Natural killer cell treated with Interleukin-12 subunit alpha and Interleukin-12 subunit beta and Interleukin-15 and Interleukin-18, amount 100 ng/mL, for 72 hours (primary cell): ENCODE measurements around the gene RARG. TPM values are rescaled to one million over a fixed set of nuclear protein-coding genes. Genes with fewer than 3 reads are reported as not detected.

Experiments
- ATAC-seq, 2 donors: fragments of 150-1000 bp; cut with Tn5 transposase in 1 of 2; sonication (Bioruptor Pico), chemical (Tn5 transposase) in 1 of 2; 2 replicates each; pipeline ENCODE4 v1.10.0; 2021
- DNase-seq: peaks from one replicate; pipeline ENCODE4 v3.0.0; 2022; ENCODE audit warnings: low spot score
- H3K27ac Mint-ChIP-seq, 2 donors: 1 replicate in 1 of 2; 2 replicates in 1 of 2; pipeline ENCODE4 v1.8.0; 2022; ENCODE audit warnings: mixed read lengths in 2 of 2, mild to moderate bottlenecking in 1 of 2, moderate library complexity in 1 of 2
- H3K27me3 Mint-ChIP-seq, 2 donors: 1 replicate in 1 of 2; 2 replicates in 1 of 2; pipeline ENCODE4 v1.8.0; 2022; ENCODE audit warnings: mixed read lengths in 2 of 2
- H3K36me3 Mint-ChIP-seq: one replicate; pipeline ENCODE4 v1.8.0; 2022; ENCODE audit warnings: mixed read lengths
- H3K4me1 Mint-ChIP-seq, 2 donors: 1 replicate in 1 of 2; 2 replicates in 1 of 2; pipeline ENCODE4 v1.8.0; 2022; ENCODE audit warnings: low read depth in 2 of 2, mixed read lengths in 2 of 2, mild to moderate bottlenecking in 1 of 2
- H3K4me3 Mint-ChIP-seq: one replicate; pipeline ENCODE4 v1.8.0; 2022; ENCODE audit warnings: mixed read lengths
- H3K9me3 Mint-ChIP-seq: 2 replicates; pipeline ENCODE4 v1.8.0; 2022; ENCODE audit warnings: mixed read lengths
- total RNA-seq, 2 donors: library from RNA; stranded (reverse); gene quantifications; one replicate each; pipeline ENCODE4 v1.2.3, GENCODE V29; 2022

RARG gene
- 10 to 100 TPM in 1 of 2 donors, 1 to 10 TPM in 1; 5.8 to 13.3 TPM for total RNA-seq

DNA sequence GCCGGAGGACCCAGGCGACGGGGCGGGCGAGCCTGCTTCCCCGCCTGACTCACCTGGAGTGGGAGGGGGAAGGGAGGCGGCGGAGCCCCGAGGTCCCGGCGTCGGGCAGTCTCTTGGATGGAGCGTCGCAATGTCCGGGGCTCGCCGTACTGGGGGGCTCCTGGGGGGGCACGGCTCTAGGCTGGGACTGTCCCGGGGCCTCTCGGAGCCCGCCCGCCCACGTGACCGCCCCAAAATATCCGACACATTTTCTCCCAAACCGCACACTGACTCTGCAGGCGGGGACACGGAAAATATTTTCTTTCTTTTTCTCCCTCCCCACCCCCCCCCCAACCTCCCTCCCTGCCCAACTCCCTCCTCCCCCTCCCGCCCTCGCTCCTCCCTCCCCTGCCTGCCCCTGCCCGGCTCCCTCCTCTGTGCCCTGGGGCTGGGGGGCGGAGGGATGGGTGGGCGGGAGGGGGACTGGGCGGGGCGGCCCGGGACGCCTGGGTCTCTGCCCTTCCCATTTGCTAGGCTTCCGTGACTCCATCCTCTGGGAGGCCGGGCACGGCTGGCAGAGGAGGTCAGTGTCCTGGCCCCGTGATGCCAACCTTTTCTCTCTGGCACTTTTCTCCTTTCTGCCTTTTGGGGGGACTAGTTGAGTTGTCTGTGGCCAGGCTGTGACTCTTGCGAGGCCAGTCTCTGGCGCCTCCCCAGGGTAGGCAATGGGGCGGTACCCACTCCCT, at the start of gene RARG:
TSS of gene RARG (minus strand) at position 289 of the 725 bp plus-strand sequence. CDS start 4,664 bp downstream, outside the sequence.
- peak; percentile 60 for DNase-seq
- peak; percentile 77 to 81 for ATAC-seq
- Mint-ChIP-seq H3K36me3 (no peaks in the 10 kb centered on the region), H3K9me3 (no peaks in the 10 kb centered on the region), H3K4me1 (peaks cover 38 to 39% of the 10 kb centered on the region in 2 donors), H3K27ac (peak within 1 kb of the TSS; percentile 24 to 82), H3K4me3 (peak within 1 kb of the TSS; percentile 79), H3K27me3 (no peaks in the 10 kb centered on the region)

DNA sequence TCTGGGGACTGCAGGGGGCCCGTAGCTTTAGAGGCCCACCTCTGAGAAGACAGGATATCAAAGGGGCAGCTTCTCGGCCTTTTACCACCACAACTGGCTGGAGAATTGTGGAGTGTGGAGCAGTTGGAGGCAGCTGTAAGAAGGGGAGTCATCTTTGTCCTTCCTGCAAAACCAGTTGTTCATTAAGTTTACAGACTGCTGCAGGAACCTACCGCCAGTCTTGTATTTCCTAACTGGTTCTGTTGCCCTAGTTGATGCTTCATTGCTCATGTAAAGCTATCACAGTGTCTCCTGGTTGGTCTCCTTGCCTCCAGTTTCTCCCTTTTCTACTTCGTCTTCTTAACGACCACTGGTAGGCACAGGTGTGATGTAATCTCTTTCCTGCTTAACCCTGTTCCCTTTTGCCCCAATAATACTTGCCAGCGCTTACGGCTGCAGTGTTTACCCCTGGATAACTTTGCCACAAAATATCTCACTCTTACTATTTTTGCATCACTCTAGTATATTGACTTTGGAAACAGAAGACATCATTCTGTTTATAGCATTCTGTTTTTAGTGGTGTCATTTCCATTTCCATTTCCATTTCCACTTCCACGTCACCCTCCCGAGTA, 48.0 kb upstream of the RARG start:
- no peak for ATAC-seq
- no peaks in the 10 kb centered on the region for H3K27me3 Mint-ChIP-seq
- no peak for DNase-seq
- H3K9me3 Mint-ChIP-seq = no peaks in the 10 kb centered on the region
- no peaks in the 10 kb centered on the region for H3K4me1 Mint-ChIP-seq
- H3K4me3 Mint-ChIP-seq = no peak overlapping the region
- peaks cover 7% of the 10 kb centered on the region for H3K36me3 Mint-ChIP-seq
- H3K27ac Mint-ChIP-seq = no peak overlapping the region

DNA sequence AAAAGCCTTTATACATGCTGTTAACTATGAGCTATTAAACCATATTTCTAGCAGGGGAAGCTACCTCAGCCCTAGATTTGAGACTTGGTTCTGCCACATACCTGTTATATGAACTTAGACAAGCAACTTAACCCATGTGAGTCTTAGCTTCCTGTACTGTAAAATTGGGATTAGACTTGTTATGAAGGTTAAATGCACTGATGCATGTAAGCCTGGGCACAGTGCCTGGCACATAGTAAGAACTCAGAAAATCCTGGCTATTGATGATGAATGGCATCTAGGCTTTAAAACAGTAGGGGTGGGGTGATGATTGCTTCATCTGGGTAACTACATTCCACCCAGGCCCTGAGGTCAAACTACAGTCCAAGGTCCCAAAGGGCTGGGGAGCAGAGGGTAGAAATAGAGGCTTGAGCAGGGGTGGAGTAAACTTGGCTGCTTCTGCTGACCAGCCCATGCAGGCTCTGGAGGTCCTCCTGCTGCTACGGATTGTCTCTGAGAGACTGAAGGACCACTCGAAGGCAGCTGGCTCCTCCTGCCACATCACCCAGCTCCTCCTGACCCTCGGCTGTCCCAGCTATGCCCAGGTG, 47.4 kb upstream of the RARG start:
- ATAC-seq = no peak

DNA sequence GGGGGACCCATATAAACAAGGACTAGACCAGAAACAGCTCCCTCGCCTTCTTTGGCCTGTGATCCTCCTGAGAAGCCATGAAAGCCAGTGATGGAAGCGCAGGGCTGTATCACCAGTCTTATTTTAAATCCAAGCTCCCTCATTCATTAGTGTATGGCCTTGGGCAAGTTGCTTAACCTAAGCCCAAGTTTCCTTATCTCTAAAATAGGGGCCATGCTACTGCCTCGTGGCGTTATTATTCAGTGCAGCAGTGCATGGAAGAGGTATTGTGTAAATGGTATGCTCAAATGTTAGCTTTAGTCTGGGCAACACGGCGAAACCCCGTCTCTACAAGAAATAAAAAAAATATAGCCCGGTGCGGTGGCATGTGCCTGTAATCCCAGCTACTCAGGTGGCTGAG, 46.0 kb upstream of the RARG start:
- Mint-ChIP-seq H3K27me3 (no peaks in the 10 kb centered on the region), H3K4me3 (no peak overlapping the region), H3K9me3 (no peaks in the 10 kb centered on the region), H3K27ac (no peak overlapping the region), H3K36me3 (peaks cover 7% of the 10 kb centered on the region), H3K4me1 (no peaks in the 10 kb centered on the region)
- no peak for ATAC-seq
- no peak for DNase-seq

More for the DNA sequence above, 47.4 kb upstream of the RARG start:
- Mint-ChIP-seq H3K27ac (no peak overlapping the region), H3K4me1 (no peaks in the 10 kb centered on the region), H3K36me3 (peaks cover 7% of the 10 kb centered on the region), H3K9me3 (no peaks in the 10 kb centered on the region), H3K4me3 (no peak overlapping the region), H3K27me3 (no peaks in the 10 kb centered on the region)
- no peak for DNase-seq

DNA sequence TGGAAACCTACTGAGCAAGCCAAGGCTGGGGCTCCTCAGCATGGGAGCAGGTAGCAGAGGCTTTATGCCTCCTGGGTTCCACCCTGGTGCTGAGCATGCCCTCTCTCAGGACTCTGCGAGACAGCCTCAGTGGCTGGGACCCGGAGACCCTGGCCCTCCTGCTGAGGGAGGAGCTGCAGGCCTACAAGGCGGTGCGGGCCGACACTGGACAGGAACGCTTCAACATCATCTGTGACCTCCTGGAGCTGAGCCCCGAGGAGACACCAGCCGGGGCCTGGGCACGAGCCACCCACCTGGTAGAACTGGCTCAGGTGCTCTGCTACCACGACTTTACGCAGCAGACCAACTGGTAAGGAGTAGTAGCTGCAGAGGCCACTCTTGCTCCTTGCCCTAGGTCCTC, 44.5 kb upstream of the RARG start:
- Mint-ChIP-seq H3K4me3 (no peak overlapping the region), H3K4me1 (no peaks in the 10 kb centered on the region), H3K9me3 (no peaks in the 10 kb centered on the region), H3K36me3 (peaks cover 7% of the 10 kb centered on the region), H3K27me3 (no peaks in the 10 kb centered on the region), H3K27ac (no peak overlapping the region)
- DNase-seq (no peak), ATAC-seq (peak in 1 of 2 donors; percentile 38)

DNA sequence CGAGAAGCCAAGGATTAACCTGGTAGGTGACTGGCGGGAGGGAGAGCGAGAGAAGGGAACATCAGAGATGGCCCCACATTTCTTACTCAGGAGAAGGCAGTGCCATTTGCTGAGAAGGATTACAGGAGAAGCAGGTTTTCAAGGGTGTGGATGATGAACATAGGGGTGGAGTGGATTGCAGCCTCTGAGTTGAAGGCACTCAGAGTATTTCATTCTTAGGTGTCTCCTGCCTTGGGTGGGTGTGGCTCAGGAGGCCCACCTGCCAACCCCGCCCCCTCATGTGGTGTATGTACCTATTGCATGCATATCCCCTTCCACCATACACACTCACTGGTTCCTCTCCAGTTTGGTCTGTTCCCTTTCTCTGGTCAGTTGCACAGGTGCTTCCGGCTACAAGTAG, 42.4 kb upstream of the RARG start:
- Mint-ChIP-seq H3K4me3 (no peak overlapping the region), H3K27me3 (no peaks in the 10 kb centered on the region), H3K4me1 (peaks cover 10% of the 10 kb centered on the region in 2 donors), H3K9me3 (no peaks in the 10 kb centered on the region), H3K36me3 (peaks cover 4% of the 10 kb centered on the region), H3K27ac (no peak overlapping the region)
- ATAC-seq (no peak), DNase-seq (no peak)

DNA sequence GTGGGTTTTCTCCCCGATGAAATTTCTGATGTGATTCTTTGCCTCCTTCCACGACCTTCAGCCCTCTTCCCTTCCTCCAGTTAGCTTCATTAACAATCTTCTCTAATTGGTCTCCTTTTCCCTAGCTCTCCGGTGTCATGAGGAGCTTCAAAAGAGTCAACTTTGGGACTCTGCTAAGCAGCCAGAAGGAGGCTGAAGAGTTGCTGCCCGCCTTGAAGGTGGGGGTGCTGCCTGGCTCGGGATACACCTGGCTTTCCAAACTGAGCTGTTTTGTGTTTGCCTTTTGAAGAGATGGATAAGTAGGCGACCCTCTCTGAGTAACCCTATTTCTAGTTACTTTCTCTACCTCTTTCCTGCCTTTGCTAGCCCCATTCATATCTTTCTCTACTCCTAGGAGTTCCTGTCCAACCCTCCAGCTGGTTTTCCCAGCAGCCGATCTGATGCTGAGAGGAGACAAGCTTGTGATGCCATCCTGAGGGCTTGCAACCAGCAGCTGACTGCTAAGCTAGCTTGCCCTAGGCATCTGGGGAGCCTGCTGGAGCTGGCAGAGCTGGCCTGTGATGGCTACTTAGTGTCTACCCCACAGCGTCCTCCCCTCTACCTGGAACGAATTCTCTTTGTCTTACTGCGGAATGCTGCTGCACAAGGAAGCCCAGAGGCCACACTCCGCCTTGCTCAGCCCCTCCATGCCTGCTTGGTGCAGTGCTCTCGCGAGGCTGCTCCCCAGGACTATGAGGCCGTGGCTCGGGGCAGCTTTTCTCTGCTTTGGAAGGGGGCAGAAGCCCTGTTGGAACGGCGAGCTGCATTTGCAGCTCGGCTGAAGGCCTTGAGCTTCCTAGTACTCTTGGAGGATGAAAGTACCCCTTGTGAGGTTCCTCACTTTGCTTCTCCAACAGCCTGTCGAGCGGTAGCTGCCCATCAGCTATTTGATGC, 36.9 kb upstream of the RARG start:
- Mint-ChIP-seq H3K4me3 (peak overlapping the region; percentile 91), H3K36me3 (no peaks in the 10 kb centered on the region), H3K4me1 (peaks cover 32 to 33% of the 10 kb centered on the region in 2 donors), H3K27ac (peak overlapping the region; percentile 74 to 86), H3K27me3 (no peaks in the 10 kb centered on the region), H3K9me3 (no peaks in the 10 kb centered on the region)
- ATAC-seq (no peak), DNase-seq (no peak)

DNA sequence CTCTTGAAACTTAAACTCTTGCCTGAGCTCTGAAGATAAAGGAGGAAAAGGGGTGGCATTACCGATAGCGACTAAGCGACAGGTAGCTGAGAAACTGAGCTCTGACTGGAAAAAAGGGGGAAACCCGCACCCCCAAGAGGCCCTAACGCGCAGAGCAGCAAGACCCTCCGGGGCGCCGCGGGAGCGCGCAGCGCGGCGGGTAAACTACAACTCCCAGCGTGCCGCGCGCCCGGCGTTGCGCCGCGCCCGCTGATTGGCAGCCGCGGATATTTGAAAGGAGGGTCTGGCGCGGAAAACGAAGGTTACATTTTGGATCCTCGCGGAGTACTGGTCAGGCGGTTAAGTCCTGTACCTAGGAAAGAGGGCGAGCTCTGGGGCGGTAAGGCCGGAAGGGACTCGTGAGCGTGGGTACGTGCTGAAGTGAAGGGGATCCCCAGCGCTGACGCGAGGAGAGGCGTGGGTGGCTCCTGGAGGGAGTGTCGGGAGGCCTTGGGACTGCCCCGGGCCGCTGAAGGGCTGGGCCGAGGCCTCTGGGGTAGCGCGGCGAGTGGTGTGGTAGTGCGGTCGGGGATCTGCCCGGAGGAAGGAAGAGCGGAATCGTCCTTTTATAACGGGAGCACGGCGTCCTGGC, 36.1 kb upstream of the RARG start, which contains the start of gene ESPL1:
TSS of gene ESPL1 (plus strand) at position 301 of the 631 bp plus-strand sequence. CDS start 468 bp downstream, outside the sequence.
- H3K9me3 Mint-ChIP-seq = no peaks in the 10 kb centered on the region
- peak; percentile 92 for DNase-seq
- H3K4me3 Mint-ChIP-seq = peak within 1 kb of the TSS; percentile 91
- peaks cover 32 to 33% of the 10 kb centered on the region in 2 donors for H3K4me1 Mint-ChIP-seq
- peak; percentile 94 for ATAC-seq
- H3K27me3 Mint-ChIP-seq = no peaks in the 10 kb centered on the region
- H3K27ac Mint-ChIP-seq = peak within 1 kb of the TSS; percentile 74 to 86
- no peaks in the 10 kb centered on the region for H3K36me3 Mint-ChIP-seq

DNA sequence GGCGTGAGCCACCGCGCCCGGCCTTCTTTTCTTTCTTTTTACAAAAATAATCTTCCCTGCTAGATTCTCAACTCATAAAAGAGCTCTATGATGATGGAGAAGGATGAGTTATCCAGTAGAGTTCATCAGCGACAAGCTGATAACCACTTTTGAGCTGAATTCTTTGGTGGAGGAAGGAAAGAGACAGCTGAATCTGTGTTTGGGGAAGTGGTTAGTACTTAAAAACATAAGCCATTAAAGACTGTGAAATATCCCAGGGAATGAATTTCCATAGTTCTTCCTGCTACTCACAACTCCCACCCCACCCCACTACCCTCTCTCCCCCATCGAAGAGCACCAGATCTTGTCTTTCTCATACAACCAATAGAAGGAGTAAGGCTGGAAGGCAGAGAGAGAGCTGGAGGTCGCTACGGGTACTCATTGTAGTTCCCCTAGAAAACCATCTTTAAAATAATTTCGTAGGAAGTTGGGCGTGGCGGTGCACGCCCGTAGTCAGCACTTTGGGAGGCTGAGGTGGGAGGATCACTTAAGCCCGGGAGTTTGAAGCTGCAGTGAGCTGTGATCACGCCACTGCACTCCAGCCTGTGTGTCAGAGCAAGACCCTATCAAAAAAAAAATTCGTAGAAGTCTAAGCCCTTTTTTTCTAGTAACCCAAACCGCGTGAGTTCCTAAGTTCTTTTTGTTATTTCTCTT, 35.4 kb upstream of the RARG start:
- Mint-ChIP-seq H3K27me3 (no peaks in the 10 kb centered on the region), H3K9me3 (no peaks in the 10 kb centered on the region), H3K36me3 (no peaks in the 10 kb centered on the region), H3K27ac (peak overlapping the region; percentile 74 to 86), H3K4me1 (peaks cover 32 to 33% of the 10 kb centered on the region in 2 donors), H3K4me3 (peak overlapping the region; percentile 91)
- ATAC-seq (peak; percentile 40 to 43), DNase-seq (no peak)

DNA sequence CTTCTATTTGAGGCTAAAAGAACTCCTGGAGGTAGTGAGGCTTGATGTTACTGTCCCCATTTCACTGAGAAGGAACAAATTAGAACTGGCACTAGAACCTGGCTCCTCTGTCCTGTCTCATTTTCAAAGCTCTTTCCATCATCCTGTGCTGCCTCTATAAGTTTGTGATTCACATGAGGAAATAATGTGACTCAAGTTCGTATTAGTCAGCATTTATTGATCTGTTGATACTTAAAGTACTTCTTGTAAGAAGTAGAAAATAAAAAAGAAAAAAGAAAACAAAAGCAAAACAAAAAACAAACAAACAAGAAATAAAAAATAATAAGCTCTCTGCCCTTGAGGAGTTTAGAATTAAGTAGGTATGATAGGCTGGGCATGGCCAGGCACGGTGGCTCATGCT, 33.8 kb upstream of the RARG start:
- ATAC-seq = no peak
- no peak for DNase-seq
- H3K4me1 Mint-ChIP-seq = peaks cover 32 to 33% of the 10 kb centered on the region in 2 donors
- no peak overlapping the region for H3K27ac Mint-ChIP-seq
- no peak overlapping the region for H3K4me3 Mint-ChIP-seq
- no peaks in the 10 kb centered on the region for H3K27me3 Mint-ChIP-seq
- no peaks in the 10 kb centered on the region for H3K9me3 Mint-ChIP-seq
- no peaks in the 10 kb centered on the region for H3K36me3 Mint-ChIP-seq

DNA sequence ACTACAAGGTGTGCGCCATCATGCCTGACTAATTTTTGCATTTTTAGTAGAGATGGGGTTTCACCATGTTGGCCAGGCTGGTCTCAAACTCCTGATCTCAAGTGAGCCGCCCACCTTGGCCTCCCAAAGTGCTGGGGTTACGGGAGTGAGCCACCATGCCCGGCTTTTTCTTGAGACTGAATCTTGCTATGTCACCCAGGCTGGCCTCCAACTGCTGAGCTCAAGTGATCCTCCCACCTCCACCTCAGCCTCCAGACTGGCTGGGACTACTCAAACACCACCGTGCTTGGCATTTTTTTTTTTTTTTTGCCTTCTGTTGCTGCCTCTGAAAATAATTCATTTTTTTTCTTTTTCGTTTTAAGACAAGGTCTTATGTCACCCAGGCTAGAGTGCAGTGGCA, 27.9 kb upstream of the RARG start:
- H3K27ac Mint-ChIP-seq = no peak overlapping the region
- no peaks in the 10 kb centered on the region for H3K27me3 Mint-ChIP-seq
- H3K9me3 Mint-ChIP-seq = no peaks in the 10 kb centered on the region
- no peak for ATAC-seq
- DNase-seq = no peak
- peaks cover 0 to 6% of the 10 kb centered on the region in 2 donors for H3K4me1 Mint-ChIP-seq
- no peaks in the 10 kb centered on the region for H3K36me3 Mint-ChIP-seq
- no peak overlapping the region for H3K4me3 Mint-ChIP-seq

DNA sequence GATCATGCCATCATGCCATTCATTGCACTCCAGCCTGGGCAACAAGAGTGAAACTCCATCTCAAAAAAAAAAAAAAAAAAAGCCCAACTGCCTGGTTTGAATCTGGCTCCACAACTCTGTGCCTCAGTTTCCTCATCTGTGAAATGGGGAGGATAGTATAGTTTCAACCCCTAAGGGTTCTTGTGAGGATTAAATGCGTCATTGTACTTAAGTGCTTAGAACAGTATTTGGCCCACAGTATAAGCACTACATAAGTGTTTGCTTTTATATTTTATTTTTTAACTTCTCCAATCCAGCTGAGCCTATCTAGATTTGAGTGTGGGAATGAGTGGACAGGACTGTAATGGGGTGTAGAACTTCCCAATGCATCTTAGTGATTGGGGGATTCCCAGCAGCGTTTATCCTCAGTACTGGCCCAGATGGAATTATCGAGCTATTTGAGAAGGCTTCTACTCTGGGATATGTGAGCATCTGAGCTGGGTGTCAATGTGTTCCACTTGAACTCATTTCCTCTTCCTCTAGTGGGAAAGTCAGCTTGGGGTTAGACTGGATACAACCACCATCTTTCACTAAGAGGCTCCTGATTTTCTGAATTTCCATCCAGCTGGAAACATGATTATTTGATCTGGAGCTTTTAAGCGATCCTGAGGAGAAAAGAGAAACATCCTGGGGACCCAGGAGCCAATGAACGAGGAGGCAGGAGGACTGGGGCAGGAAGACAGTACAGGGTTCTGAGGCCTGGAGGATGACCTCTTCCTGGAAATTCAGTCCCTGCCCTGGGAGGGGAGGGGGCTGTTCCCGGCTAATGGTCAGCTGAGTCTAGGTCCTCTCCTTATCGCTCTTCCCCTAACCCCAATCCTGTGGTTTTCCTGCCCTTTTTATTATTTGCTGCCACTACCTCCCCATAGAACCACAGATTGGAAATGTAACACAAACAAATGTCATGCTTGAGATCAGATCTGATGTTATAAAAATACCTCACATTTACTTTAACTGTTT, 26.8 kb upstream of the RARG start:
- no peak overlapping the region for H3K4me3 Mint-ChIP-seq
- H3K4me1 Mint-ChIP-seq = peaks cover 4 to 7% of the 10 kb centered on the region in 2 donors
- H3K27ac Mint-ChIP-seq = no peak overlapping the region
- ATAC-seq = no peak
- DNase-seq = no peak
- H3K9me3 Mint-ChIP-seq = no peaks in the 10 kb centered on the region
- no peaks in the 10 kb centered on the region for H3K36me3 Mint-ChIP-seq
- H3K27me3 Mint-ChIP-seq = no peaks in the 10 kb centered on the region
